CD4-positive, alpha-beta T cell treated with Interferon alpha-2 for 1 hour (primary cell): ENCODE results near the gene STARD8.
"Not testable (repeated sequence)": the region's sequence is repeated elsewhere in the genome, so short reads cannot be mapped to it uniquely, and the experiment has no call there.

ENCODE experiments used
- DNase-seq, 2 donors: peaks; one replicate each; pipeline ENCODE4 v3.0.0-alpha.2; 2020 to 2022

The STARD8 gene

DNA sequence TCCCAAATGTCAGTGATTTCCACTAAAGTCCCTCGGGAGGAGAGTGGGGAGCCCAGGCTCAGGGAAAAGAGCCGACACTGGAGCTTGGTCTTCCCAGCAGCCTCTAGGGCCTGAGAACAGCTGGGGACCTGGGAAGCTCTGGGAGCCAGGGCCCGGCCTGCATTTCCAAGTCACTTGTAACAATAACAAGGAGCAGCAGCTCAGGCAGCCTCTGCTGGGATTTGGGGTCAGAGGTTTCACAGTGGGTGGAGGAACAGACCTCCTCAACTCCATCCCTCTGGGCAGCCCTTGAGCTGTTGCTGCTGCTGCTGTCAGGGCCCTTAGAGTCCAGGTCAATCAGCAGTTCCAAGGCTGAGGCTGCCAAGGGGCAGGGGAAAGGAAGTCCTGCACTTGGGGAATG lies 11.1 kb downstream of the STARD8 start:
- no peak for DNase-seq

DNA sequence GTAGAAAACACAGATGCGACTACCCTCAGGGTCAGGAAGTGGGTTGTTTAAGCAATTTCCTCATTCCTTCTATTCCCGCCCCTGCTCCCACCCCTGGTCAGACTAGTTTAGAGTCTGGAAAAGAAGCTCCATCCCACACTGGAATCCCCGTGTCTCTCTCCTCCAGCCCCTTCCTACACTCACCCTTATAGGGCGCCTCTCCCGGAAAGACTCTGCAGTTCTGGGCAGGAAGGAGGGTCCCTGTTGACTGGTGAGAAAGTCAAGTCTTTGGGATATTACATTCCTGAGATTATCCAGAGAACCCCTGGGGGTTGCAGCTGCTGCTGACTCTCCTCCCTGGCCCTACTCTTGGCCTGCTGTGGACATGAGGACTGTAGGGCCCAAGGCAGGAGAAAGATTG lies 11.9 kb downstream of the STARD8 start:
- DNase-seq = no peak

GRCh38 chrX:68659786-68660185 lies 12.3 kb downstream of the STARD8 start:
- no peak for DNase-seq

DNA sequence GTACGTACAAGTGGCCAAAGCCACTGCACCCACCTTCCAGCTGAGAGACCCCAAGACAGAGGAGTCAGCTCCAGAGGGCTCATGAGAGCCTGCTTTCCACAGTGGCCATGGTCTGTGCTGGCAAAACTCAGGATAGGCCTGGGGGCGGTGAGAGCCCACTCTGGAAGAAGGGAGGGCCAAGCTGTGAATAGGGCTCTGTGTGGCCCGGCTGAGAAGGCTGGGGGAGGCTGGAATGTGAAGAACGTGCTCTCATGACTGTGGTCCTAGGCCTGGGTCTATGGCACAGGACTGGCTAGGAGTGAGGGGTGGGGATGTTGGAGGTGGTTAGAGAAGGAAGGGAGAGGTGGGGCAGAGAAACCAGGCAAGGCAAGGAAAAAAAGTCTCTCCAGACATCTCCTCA lies 13.3 kb downstream of the STARD8 start:
- no peak for DNase-seq

- no peak for DNase-seq
Observed at GRCh38 chrX:68665502-68665901, 18.0 kb downstream of the STARD8 start.

DNA sequence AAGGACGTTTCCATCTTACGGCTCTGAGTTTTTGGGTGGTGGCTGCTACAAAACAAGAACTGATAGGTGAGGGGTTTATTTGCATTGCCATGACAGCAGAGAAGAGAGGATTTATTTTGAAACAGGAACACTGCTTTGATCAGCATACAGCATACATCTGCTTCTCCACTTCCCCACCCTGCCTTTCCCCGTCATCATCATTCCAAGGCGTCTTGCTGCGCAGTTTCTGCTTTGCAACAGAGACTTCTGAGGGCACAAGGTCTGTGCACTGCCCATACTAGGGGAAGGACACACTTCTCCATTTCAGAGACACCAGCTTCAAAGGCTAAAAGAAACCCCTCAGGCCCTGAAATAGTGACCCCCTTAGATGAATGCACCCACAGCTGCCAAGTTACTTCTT lies 19.1 kb downstream of the STARD8 start:
- DNase-seq = peak in 1 of 2 donors; percentile 37

DNA sequence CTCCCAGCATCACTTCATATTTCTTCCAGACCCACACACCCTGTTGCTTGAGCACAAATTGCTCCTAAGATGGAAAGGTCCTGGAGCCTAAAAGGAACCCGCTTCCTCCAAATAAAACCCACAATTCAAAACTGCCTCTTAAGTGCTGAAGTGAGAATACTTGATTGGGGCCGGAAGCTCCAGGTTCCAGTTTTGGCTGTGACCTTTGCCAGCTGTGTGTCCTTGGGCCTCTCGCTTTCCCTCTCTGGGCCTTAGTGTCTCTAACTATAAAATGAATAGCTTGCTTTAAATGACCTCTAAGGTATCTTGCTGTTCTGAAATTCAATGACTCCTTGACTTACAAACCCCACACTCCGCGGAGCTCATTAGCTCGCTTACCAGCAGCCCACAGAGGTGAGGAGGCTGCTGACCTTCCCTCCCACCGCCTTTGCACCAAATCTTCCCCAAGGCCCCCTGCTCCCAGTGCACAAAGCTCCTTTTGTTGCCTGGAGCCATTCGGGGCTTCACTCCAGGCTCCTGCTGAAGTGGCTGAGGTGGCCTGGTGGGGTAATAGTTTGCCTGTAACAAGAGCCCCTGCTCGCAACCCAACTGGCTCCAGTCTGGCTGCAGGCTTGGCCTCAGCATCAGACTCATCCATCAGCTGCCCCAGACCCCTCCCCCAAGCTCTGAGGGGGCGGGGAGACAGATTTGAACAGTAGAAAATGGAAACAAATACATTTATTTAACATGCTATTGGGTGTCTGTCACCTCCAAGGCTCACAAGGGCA lies 21.8 kb downstream of the STARD8 start:
- DNase-seq = no peak

- DNase-seq = no peak
Observed at GRCh38 chrX:68669871-68670270, 22.4 kb downstream of the STARD8 start.

- no peak for DNase-seq
Observed at GRCh38 chrX:68671221-68671620, 23.8 kb downstream of the STARD8 start.

DNA sequence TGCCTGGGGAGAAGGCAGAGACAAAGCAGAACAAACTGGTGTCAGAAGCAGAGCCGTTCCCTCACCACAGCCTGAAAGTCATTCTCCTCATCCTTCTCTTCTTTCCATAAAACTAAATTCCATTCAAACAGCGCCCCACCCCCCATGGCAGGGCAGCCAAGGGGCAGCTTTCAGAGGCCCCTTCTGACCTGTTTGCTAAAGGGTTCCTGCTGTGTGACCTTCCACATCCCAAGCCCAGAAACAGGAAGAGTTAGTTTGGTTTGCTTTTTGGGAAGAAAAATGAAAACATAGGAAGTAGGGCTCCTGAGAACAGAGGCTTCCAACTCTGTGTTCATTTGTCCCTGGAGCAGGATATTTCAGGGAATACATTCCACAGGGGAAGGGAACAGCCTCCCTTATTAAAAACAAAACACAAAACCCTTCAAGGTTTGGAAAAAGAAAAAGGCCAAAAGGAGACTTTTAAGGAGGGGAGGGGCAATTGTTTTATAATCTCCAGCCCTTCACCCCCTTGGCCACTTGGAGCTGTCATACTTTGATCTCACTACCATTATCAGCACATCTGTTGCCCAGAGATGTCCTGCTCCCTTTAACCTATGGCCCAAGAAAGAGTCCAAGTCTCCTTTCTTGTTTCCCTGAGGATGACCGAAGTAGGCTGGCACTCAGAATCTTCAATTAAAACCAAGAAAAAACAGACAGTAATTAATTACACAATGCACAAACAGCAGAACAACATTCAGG lies 25.3 kb downstream of the STARD8 start:
- DNase-seq = no peak

GRCh38 chrX:68675571-68675970 lies 28.1 kb downstream of the STARD8 start:
- no peak for DNase-seq

DNA sequence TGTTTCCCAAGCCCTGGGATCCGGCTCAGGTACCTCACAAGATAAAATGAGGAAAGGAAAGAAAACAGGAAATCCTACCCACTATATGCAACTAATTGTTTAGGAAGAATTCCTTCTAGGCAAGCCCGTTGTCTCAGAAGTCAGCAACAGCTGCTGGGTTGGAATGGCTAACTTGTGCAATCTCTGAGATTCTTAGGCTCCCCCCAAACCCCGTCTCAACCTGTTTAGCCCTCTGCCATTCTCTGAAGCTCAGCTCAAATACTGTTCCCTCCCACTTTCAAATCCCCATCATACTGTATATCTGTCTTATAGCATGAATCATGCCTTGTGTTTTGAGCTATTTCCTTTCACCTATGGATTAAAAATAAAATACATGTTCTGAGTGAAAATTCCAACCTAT lies 28.9 kb downstream of the STARD8 start:
- no peak for DNase-seq

DNA sequence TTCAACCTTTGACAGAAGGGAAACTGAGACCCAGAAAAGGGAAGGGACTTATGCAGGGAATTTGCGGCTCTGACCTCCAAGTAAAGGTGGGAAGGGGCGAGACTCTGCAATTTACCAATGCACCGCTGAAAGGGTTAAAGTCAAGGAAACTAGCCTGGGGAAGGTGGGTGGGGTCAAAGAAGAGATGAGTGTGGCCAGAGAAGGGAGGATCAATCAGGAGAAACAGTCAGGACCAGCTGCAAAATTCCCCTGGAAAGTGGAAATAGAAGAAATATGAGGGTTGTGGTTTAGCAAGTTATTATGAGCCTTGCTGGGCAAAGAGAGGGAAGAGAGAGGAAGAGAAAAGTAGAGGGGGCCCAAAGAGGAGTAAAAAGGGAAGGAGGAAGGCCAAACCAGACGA lies 30.5 kb downstream of the STARD8 start:
- no peak for DNase-seq

DNA sequence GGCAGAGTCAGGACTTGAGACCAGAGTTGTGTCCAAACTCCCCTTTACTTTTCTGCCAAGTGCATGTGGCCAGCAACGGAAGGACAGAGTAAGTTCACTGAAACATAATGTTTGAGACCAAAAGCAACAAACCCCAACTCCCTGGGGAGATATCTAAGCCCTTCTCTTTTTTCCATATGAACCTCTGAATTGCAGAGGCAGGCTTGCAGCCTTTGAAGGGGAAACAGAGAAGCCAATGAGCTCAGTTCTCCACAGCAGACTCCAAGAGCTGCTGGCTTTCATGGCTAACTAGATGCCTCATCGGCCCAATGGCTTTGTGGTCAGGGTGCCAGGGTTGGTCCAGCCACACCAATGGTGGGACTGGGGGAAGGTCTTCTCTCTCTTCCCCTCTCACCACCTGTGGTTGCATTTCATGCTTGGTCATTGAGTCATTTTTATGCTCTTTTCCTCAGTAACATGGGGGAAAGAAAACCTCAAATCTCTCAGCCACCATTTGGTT lies 34.0 kb downstream of the STARD8 start:
- DNase-seq = no peak

DNA sequence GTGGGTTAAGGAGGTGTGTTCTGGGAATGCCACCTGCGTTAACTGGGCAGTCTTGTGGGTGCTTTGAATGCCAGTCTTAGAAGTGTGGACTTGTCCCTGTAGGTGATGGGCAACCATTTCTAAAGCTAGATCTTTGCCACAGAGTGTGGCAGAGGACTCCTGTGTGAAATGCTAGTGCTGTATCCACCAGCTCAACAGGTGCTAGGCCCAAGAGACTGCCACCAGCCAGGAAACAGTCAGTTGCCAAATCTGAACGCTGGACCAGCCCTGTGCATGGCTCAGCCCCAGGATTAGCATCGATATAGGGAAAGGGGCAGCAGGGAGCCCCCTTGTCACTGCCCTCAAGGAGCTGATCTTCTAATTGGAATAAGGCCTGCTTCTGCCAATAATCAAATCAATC lies 35.3 kb downstream of the STARD8 start:
- DNase-seq = no peak

DNA sequence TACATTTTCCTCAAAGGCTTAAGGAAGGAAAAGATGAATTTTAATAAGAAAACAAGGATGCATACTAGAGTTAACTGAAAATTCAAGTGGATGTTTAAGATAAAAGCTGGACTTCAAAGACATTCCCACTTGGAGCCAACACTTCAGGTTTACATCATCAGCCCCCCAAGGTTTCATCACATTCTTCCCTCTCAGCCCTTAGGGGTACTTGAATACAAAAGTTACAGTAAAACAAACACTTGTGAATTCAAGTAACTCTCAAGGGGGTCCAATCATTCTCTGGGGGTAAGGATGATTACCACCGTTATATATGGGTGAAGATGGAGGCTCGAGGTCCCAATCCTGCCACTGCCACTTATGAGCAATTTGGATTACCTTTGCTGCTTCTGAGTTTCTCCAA lies 36.1 kb downstream of the STARD8 start:
- no peak for DNase-seq

- DNase-seq = peak in 1 of 2 donors; percentile 10
Observed at GRCh38 chrX:68684291-68684918, 36.9 kb downstream of the STARD8 start.

DNA sequence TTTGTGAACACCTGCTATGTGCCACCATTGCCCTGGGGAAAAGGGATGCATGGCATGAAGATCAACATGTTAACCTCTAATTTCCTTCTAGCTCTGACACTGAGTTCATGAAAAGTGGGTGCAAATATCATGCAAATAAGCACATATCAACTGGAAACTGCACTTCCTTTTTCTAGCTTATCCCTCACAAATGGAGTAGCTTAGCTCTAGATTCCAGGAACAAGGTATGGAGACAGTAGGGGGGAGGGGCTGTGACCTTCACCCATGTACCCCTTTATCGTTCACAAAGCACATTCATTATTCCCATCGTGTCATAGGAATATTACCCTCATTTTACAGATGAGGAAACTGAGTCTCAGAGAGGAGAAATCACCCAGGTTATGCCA lies 37.4 kb downstream of the STARD8 start:
- no peak for DNase-seq

GRCh38 chrX:68685685-68686084 lies 38.2 kb downstream of the STARD8 start:
- DNase-seq = peak in 1 of 2 donors; percentile 29

- peak; percentile 11 to 40 for DNase-seq
Observed at GRCh38 chrX:68686097-68686977, 38.9 kb downstream of the STARD8 start.

DNA sequence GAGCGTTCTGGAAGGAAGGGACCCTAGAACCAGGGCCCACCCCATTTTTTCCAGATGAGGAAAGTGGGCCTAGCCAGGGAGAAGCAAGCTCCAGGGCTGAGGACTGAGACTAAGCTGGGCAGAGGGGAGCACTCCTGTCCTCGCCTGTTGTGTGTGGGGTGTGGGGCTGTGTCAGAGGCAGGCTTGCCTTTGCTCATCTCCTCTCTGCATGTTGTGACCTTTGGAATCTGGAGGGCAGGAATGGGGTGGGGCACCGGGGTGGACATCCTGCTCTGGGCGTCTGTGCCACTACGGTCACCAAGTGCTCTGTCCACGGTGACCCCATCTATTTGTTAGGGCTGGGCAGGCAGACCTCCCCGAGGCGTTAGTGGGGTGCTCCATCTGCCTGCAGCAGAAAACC lies 41.5 kb downstream of the STARD8 start:
- not testable (repeated sequence) for DNase-seq

DNA sequence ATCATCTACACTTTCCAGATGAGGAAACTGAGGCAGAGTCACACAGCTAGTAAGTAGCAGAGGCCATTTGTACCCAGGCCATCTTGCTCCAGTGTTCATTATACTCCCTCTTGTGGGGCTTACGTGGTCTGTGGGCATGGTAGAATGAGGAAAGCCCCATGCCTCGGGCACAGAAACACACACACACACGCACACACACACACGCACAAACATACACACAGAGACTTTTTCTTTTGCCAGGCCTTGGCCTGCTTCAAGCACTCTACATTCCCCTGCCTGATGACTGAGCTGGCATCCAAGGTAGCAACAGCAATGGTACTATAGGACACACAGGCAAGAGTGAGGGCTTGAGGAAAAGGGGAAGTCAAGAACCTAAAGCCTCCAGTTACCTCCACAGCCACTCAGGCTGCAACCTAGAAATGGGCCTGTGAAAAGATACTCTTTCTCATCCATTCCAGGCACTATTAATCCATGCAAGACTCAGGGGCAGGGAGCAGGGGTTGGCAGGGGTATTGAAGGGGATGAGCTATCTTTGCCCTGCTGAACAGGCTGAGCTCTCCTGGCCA lies 43.6 kb downstream of the STARD8 start:
- no peak for DNase-seq
